HG03139 (cell line): ENCODE results near the gene NEU2.

Experiments
- ATAC-seq: cut with Tn5 transposase; IDR thresholded peaks from one replicate; pipeline ENCODE4 v1.9.1; 2021; ENCODE audit not compliant: unreplicated experiment

The NEU2 gene

GRCh38 chr2:233032551-233033320 lies at the start of gene NEU2:
Gene NEU2 (plus strand): TSS chr2:233032672. CDS start chr2:233032672, 0 bp downstream.
- ATAC-seq: no peak

GRCh38 chr2:232982926-232983668 lies 49.4 kb upstream of the NEU2 start:
- ATAC-seq: no peak

- ATAC-seq: no peak
Measured at GRCh38 chr2:232983669-232984140, 48.8 kb upstream of the NEU2 start.

GRCh38 chr2:232984451-232985207 lies 47.8 kb upstream of the NEU2 start:
- ATAC-seq: no peak

- no peak for ATAC-seq
Measured at GRCh38 chr2:232986155-232986554, 46.3 kb upstream of the NEU2 start.

GRCh38 chr2:232993231-232993821 lies 39.1 kb upstream of the NEU2 start:
- no peak for ATAC-seq

GRCh38 chr2:232994446-232994845 lies 38.0 kb upstream of the NEU2 start:
- no peak for ATAC-seq

- ATAC-seq: no peak
Measured at GRCh38 chr2:232997749-232998665, 34.5 kb upstream of the NEU2 start.

GRCh38 chr2:232998666-232998985 lies 33.8 kb upstream of the NEU2 start:
- no peak for ATAC-seq

- no peak for ATAC-seq
Measured at GRCh38 chr2:232999354-232999753, 33.1 kb upstream of the NEU2 start.

GRCh38 chr2:233000886-233001750 lies 31.4 kb upstream of the NEU2 start:
- no peak for ATAC-seq

GRCh38 chr2:233002829-233003657 lies 29.4 kb upstream of the NEU2 start:
- ATAC-seq: no peak

GRCh38 chr2:233003658-233004555 lies 28.6 kb upstream of the NEU2 start:
- no peak for ATAC-seq

GRCh38 chr2:233005096-233005495 lies 27.4 kb upstream of the NEU2 start:
- ATAC-seq: no peak

- ATAC-seq: no peak
Measured at GRCh38 chr2:233006648-233007047, 25.8 kb upstream of the NEU2 start.

GRCh38 chr2:233007270-233007669 lies 25.2 kb upstream of the NEU2 start:
- no peak for ATAC-seq

GRCh38 chr2:233007739-233008138 lies 24.7 kb upstream of the NEU2 start:
- ATAC-seq: no peak
